DMS79 treated with DMSO at 0.1 percent for 48 hours (cell line): ENCODE results near the gene FLOT2.
A peak's percentile ranks its signal among the peaks of the same experiment; 100 is the strongest.
"Not testable (repeated sequence)": the region's sequence is repeated elsewhere in the genome, so short reads cannot be mapped to it uniquely, and the experiment has no call there.

Source experiments
- DNase-seq: peaks from one replicate; lab custom pipeline; 2025; lab: John Stamatoyannopoulos, UW

FLOT2 gene

GRCh38 chr17:28896884-28897768 lies at the start of gene FLOT2:
TSS of gene FLOT2 (minus strand) at chr17:28897733. CDS start at chr17:28897574, 159 bp downstream.
- peak; percentile 78 for DNase-seq

GRCh38 chr17:28946239-28946638 lies 48.7 kb upstream of the FLOT2 start:
- DNase-seq = no peak

GRCh38 chr17:28944862-28945741 lies 47.6 kb upstream of the FLOT2 start:
- DNase-seq = no peak

DNA sequence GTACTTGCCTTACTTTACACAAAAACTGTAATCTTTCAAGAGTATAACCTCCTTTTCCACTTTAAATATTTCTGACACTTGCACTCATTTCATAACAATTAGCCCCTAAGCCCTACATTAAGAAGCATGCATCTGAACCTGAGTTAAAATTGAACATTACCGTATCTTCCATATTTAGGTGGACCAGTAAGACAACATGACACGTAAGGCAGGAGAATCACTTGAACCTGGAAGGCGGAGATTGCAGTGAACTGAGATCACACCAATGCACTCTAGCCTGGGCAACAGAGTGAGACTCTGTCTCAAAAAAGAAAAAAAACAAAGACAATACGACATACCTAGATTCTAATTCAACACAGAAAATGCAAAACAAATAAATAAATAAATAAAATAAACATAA lies 46.8 kb upstream of the FLOT2 start:
- DNase-seq = no peak

GRCh38 chr17:28942925-28943324 lies 45.4 kb upstream of the FLOT2 start:
- DNase-seq = no peak

- no peak for DNase-seq
These were observed 43.7 kb upstream of the FLOT2 start for GRCh38 chr17:28941251-28941650.

- DNase-seq = no peak
These were observed 43.1 kb upstream of the FLOT2 start for GRCh38 chr17:28940675-28941074.

DNA sequence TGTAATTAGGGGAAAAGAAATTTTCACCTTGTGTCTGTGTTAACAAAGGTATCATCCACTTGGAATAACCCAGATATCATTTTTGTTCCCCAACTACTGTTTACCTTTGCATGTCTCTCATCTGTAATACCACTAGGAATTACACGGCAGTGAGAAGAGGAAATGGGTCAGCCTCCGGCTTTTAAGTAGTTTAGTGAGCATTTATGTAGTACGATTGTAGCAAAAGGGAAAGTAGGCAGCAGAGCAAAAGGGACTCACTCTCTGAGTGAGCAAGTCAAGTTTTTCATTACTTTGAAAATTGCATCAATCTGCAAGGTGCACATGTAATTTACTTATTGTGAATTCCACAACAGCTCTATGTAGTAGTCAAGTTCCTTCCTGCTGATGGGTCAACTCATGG lies 42.6 kb upstream of the FLOT2 start:
- no peak for DNase-seq

DNA sequence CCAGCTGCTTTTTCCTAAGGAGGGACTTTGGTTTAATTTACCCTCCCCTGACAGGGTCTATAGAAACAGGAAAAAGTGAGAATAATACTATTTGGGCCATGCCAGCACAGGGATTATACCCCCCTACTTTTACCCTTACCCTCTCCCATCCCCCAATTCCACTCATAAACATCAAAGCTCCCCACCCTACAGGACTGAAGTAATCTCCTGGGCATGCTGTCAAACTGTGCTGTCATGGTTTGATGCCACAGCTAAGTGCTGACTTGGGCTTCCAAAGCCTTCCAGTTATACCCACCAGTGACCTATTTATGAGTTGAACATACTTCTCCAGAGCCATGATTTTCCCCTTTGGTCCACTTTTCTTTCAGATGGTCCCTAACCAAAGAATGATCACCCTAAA lies 41.0 kb upstream of the FLOT2 start:
- DNase-seq = no peak

DNA sequence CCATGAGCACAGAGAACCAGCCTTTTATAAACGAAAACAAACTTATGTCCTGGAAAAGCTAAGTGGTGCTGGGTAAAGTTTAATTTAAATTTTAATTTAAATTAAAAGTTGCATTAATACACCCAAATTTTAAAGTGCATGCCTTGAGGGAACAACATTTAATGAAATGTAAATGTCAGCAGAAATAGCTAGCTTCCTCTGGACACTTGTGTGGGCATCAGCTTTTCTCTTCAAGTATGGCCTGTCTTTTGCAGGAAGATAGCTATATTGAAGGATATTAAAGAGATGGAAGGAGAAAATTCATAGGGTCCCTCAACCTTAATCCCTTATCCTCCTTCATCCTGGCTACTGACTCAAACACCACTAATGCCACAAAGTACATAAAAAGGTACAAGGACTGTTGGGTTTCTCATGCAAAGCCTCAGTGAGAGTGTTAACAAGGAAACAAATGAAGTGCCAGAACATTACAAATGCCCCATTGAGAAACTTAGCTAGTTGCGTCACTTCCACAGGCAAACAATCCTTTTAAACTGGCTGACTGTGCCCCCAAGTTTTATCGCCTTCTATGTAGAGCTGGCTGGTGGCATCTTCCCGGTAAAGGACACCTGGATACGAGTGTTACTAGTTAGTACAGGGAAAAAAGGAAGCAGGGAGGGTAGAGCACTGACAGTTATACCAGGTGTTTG lies 39.7 kb upstream of the FLOT2 start:
- DNase-seq = no peak

DNA sequence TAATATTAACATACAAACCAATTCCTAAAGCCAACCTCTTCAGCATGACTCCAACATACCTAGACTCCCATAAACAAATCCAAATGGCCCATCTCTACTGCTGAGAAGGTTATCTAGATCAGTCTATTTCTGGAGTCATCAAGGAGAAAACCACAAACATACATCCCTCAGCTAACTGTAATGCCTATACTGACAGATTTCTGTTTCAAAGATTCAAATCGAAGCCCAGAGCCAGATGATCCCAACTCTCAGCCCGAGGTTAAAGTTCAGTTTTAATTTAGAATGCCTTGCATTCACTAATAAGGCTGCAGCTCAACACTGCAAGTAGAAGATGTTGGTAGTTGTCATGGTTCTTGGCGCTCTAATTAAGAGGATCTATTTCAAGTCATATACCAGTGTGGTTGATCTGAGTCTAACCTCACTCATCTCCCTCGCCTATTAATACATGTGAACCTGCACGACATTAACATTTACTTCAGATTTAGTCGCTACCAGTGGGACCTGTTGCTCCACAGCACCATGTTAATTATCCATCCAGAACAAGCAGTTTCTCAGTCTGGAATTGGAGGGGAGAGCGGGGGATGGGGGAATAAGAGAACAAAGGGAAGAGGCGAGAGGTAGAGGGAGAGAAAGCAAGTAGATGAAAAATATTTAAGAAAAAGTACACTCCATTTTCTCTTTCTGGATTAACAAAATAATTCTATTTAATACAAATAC lies 38.4 kb upstream of the FLOT2 start:
- no peak for DNase-seq

DNA sequence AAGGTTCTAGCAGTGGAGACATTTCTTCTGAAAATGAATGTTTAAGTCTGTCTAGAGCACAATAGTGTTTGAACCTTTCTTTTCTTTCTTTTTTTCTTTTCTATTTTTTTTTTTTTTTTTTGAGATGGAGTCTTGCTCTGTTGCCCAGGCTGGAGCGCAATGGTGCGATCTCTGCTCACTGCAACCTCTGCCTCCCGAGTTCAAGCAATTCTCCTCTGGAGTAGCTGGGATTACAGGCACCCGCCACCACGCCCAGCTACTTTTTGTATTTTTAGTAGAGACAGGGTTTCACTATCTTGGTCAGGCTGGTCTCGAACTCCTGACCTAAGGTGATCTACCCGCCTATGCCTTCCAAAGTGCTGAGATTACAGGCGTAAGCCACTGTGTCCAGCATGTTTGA lies 37.0 kb upstream of the FLOT2 start:
- not testable (repeated sequence) for DNase-seq

DNA sequence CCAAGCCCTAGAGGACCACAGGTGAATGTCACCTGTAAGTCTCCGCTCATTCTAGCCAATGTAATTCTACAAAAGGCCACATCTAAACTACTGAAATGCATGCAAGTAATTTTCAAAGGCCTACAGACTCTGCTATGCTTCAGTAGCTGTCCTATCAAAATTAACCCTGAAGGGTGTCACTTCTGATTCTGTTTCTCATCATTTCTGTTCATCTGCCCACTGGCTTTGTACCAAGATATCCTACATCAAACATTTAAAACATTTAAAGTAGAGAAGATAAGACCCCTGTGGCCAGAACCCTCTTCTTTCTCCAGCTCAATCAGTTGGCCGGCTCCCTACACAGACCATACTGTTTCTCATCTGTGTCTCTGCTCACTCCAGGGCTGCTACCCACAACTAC lies 32.3 kb upstream of the FLOT2 start:
- DNase-seq = no peak

DNA sequence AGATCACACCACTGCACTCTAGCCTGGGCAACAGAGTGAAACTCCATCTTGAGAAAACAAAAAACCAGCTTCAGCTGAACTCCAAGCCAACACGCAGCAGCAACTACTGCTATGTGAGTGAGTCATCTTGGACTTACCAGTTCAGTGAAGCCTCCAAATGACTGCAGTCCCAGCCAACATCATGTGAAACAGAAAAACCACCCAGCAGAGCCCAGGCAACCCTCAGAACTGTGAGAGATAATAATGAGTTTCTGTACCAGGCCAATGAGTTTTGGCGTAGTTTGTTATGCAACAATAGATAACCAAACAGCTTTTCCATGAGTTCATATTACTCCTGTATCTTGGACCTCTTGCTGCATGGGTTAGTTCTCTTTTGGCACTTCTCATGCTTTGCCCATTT lies 30.5 kb upstream of the FLOT2 start:
- no peak for DNase-seq

- no peak for DNase-seq
These were observed 29.3 kb upstream of the FLOT2 start for GRCh38 chr17:28926786-28927185.

DNA sequence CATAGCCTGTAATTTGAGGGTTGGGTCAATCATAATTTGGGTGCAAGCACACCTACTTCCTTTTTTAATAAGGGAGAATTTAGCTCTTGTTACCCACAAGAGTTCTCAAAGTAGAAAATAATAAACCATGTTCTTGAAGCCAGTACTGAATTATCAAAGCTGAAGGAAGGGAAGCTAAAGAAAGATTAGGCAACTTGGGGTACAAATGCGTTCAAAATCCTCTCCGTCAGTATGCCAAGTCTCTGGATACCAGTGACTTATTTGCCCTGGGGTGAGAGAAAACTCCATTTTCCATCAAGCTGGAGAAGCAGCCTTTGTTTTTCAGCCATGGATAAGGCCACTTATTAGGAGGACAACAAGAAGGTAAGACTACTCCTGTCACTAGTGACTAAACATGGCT lies 28.8 kb upstream of the FLOT2 start:
- no peak for DNase-seq

DNA sequence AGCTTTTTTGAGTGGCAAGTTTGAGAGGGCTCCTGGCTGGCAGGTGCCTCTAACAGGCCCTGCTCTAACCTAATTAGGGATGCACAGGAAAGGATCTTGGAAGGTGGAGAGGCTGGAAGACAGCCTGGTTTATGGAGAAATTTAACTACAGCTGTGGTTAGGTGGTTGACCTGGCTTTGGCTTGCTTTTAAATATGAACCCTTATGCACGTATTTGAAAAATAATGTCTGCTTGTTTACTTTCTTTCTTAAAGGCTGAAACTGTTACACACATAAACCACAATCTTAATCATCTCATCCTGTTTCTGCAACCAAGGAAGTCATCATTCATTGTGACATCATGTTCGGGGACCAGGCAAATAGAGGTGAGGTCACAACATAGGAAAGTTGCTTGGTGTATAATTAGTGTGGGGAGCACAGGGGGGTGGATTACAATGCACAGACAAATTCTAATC lies 28.4 kb upstream of the FLOT2 start:
- DNase-seq = peak; percentile 72

- DNase-seq = no peak
These were observed 22.7 kb upstream of the FLOT2 start for GRCh38 chr17:28920201-28920600.

GRCh38 chr17:28918295-28918694 lies 20.8 kb upstream of the FLOT2 start:
- no peak for DNase-seq

DNA sequence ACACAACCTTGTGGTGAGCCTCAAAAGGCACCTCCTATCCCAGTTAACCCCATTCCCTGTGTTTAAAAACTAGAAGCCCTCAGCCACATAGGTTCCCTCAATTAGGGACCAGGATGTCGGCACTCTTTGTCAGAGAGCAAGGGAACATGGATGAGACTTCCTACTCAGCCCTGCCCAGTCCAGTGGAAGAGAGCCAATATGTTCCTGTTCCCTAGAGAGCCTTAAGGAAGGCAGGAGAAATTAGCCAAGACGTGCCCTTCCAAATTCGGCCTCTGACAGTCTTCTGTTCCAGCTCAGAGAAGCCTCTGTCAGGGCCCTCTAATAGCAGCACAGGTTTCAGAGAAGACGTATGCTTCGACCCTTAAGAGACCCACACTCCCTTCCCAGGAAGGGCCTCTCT lies 19.9 kb upstream of the FLOT2 start:
- DNase-seq = no peak

- DNase-seq = no peak
These were observed 19.5 kb upstream of the FLOT2 start for GRCh38 chr17:28917029-28917428.
